Endothelial cell of umbilical vein (primary cell): ENCODE results near the gene TRAF7. TPM values are rescaled to one million over a fixed set of nuclear protein-coding genes. Genes with fewer than 3 reads are reported as not detected.
A peak's percentile ranks its signal among the peaks of the same experiment; 100 is the strongest.

Experiments
- BruUV-seq: library from RNA; stranded (reverse); fragments of 400-500 nt; replicated peaks from 2 replicates; lab custom pipeline; 2021; lab: Mats Ljungman, UMichigan
- CTCF ChIA-PET: fragments of 300-600, 350-600 bp; sonication (Branson Sonifier 250); formaldehyde crosslinking; loops from one replicate; lab custom pipeline; 2021; ENCODE audit warnings: antibody characterized with exemption, inconsistent platforms; lab: Charles Lee
- POLR2A ChIA-PET: fragments of 300-600, 350-600 bp; sonication (Branson Sonifier 250); formaldehyde crosslinking; loops from one replicate; lab custom pipeline; 2021; ENCODE audit warnings: antibody characterized with exemption, inconsistent platforms; lab: Charles Lee
- DNase-seq: peaks from one replicate; pipeline ENCODE4 v3.0.0-alpha.2; 2011; ENCODE audit warnings: low read depth, low spot score
- FAIRE-seq: peaks from 2 replicates; lab custom pipeline; 2011; peaks lifted over from hg19 to GRCh38; lab: Jason Lieb, UNC
- H2AFZ ChIP-seq: 2 replicates; pipeline ENCODE4 v1.6.0; 2012; ENCODE audit warnings: low read depth, low read length, control low read depth, inconsistent platforms
- H3K27ac ChIP-seq: 2 replicates; pipeline ENCODE4 v1.5.1; 2011; ENCODE audit warnings: low read depth, mild to moderate bottlenecking, control low read depth, low read length, moderate library complexity; ENCODE audit not compliant: insufficient read depth
- H3K27me3 ChIP-seq, 2 experiments: 2 replicates each; pipeline versions ENCODE4 v1.6.0 to v1.6.1; 2011; ENCODE audit warnings: low read length in 2 of 2, mixed read lengths in 1 of 2; ENCODE audit not compliant: control insufficient read depth in 2 of 2, insufficient read depth in 2 of 2
- H3K36me3 ChIP-seq, 2 experiments: 2 replicates in 1 of 2; 3 replicates in 1 of 2; pipeline ENCODE4 v1.5.1; 2011; ENCODE audit warnings: low read length in 2 of 2, mild to moderate bottlenecking in 1 of 2, moderate library complexity in 1 of 2; ENCODE audit not compliant: control insufficient read depth in 2 of 2, insufficient read depth in 2 of 2; ENCODE audit errors: extremely low read depth in 1 of 2
- H3K4me1 ChIP-seq: 3 replicates; pipeline ENCODE4 v1.5.1; 2011; ENCODE audit warnings: mild to moderate bottlenecking, low read length; ENCODE audit not compliant: control insufficient read depth, insufficient read depth; ENCODE audit errors: extremely low read depth
- H3K4me2 ChIP-seq: 2 replicates; pipeline ENCODE4 v1.6.1; 2011; ENCODE audit warnings: low read length, control low read depth, mixed read lengths; ENCODE audit not compliant: insufficient read depth
- H3K4me3 ChIP-seq, 3 experiments: fragments of 200-600 bp in 1 of 3; sonication (generic), shearing (Covaris generic) in 1 of 3; replicated peaks in 1 of 3; 2 replicates each; pipeline ENCODE4 v1.5.1; 2011 to 2016; ENCODE audit warnings: control low read depth in 3 of 3, low read length in 3 of 3, mild to moderate bottlenecking in 2 of 3, inconsistent platforms in 1 of 3, low read depth in 1 of 3, moderate library complexity in 1 of 3; ENCODE audit not compliant: insufficient read depth in 1 of 3
- H3K79me2 ChIP-seq: 2 replicates; pipeline ENCODE4 v1.6.0; 2012; ENCODE audit warnings: low read length, inconsistent platforms; ENCODE audit not compliant: control insufficient read depth, insufficient read depth
- H3K9ac ChIP-seq: replicated peaks from 2 replicates; pipeline ENCODE3; 2011; ENCODE audit warnings: low read length, control low read depth; ENCODE audit not compliant: insufficient read depth; ENCODE audit errors: extremely low read depth
- H3K9me1 ChIP-seq: replicated peaks from 3 replicates; pipeline ENCODE4 v1.6.0; 2011; ENCODE audit warnings: mild to moderate bottlenecking, low read length; ENCODE audit not compliant: control insufficient read depth, insufficient read depth; ENCODE audit errors: extremely low read depth
- H3K9me3 ChIP-seq: replicated peaks from 2 replicates; pipeline ENCODE4 v1.5.1; 2012; ENCODE audit warnings: low read length, inconsistent platforms; ENCODE audit not compliant: control insufficient read depth, insufficient read depth
- H4K20me1 ChIP-seq: replicated peaks from 2 replicates; pipeline ENCODE3; 2011; ENCODE audit warnings: mild to moderate bottlenecking, low read length; ENCODE audit not compliant: control insufficient read depth, insufficient read depth; ENCODE audit errors: extremely low read depth
- CTCF ChIP-seq, 2 donors: IDR thresholded peaks; 1 replicate in 1 of 2; 2 replicates in 1 of 2; pipeline ENCODE4 v1.5.1; 2011; ENCODE audit warnings: low read length in 2 of 2, mild to moderate bottlenecking in 2 of 2, moderate library complexity in 2 of 2, control low read depth in 1 of 2, inconsistent platforms in 1 of 2, low read depth in 1 of 2; ENCODE audit not compliant: insufficient read depth in 1 of 2; ENCODE audit errors: extremely low read depth in 1 of 2
- EZH2 ChIP-seq: IDR thresholded peaks from 2 replicates; pipeline ENCODE4 v1.6.1; 2012; ENCODE audit warnings: borderline replicate concordance, low read depth, mild to moderate bottlenecking, moderate library complexity, low read length, inconsistent platforms; ENCODE audit not compliant: severe bottlenecking
- FOS ChIP-seq: IDR thresholded peaks from 2 replicates; pipeline ENCODE4 v1.6.1; 2011; ENCODE audit warnings: mild to moderate bottlenecking, low read length, moderate library complexity, borderline replicate concordance; ENCODE audit not compliant: insufficient read depth
- GATA2 ChIP-seq: IDR thresholded peaks from 2 replicates; pipeline ENCODE4 v1.7.0; 2011; ENCODE audit warnings: low read depth, mild to moderate bottlenecking, moderate library complexity, mixed read lengths, low read length; ENCODE audit not compliant: insufficient read length, insufficient read depth
- JUN ChIP-seq: IDR thresholded peaks from 2 replicates; pipeline ENCODE4 v1.6.1; 2011; ENCODE audit warnings: borderline replicate concordance, low read depth; ENCODE audit not compliant: insufficient read length, insufficient read depth
- MAX ChIP-seq: IDR thresholded peaks from 2 replicates; pipeline ENCODE4 v1.6.1; 2011; ENCODE audit not compliant: insufficient read depth, insufficient read length
- MYC ChIP-seq: IDR thresholded peaks from one replicate; pipeline ENCODE4 v1.6.1; 2011; ENCODE audit warnings: mild to moderate bottlenecking, low read depth, low read length
- POLR2A ChIP-seq: IDR thresholded peaks from 2 replicates; pipeline ENCODE4 v1.6.1; 2012; ENCODE audit warnings: low read depth, mild to moderate bottlenecking, control low read depth, low read length
- POLR2AphosphoS5 ChIP-seq: IDR thresholded peaks from 2 replicates; pipeline ENCODE4 v1.6.1; 2012; ENCODE audit warnings: low read depth, mild to moderate bottlenecking, control low read depth, low read length, moderate library complexity; ENCODE audit not compliant: insufficient read depth
- dilution Hi-C: fragments of 300-500 bp; cut with MboI; formaldehyde crosslinking; loops from one replicate; pipeline ENCODE4 v1.15.0; 2019; ENCODE audit warnings: low sequenced_read_pairs; ENCODE audit not compliant: extremely low pct_ligation_motif_present
- intact Hi-C: fragments of 100-400 bp; cut with micrococcal nuclease; formaldehyde crosslinking; loops from one replicate; pipeline ENCODE4 v1.10.0; 2022
- polyA plus RNA-seq, 4 experiments: library from polyadenylated mRNA; depleted of rRNA in 3 of 4; stranded (reverse) in 3 of 4; unstranded in 1 of 4; fragments of >200 nt; gene quantifications; 2 replicates each; pipeline versions ENCODE4 v1.2.1 to v1.2.3, GENCODE V29; 2011 to 2012; ENCODE audit warnings: missing spikeins in 1 of 4
- total RNA-seq: library from RNA; stranded (reverse); gene quantifications from 2 replicates; pipeline ENCODE4 v1.2.3, GENCODE V29; 2021

The TRAF7 gene
- total and polyA plus RNA-seq, 2 donors (not counting 3 experiments of a cell fraction or from before 2014, with no cell fraction given) = 141 to 175 TPM

- H4K20me1 ChIP-seq = no peaks in the 10 kb centered on the region
- H3K4me1 ChIP-seq = peaks cover 10% of the 10 kb centered on the region
- H3K27me3 ChIP-seq = no peaks in the 10 kb centered on the region
- DNase-seq (no peak), FAIRE-seq (no peak)
- ChIA-PET CTCF (interaction anchor here (1.0 kb wide), 1 partner anchor 49 kb away, joined by 3 read pairs; no protein-coding TSS in a partner anchor), POLR2A (interaction anchor here (1.3 kb wide), 1 partner anchor 51 kb away, joined by 5 read pairs; the partner anchor contains the start of gene TRAF7)
- H3K9me3 ChIP-seq = no peaks in the 10 kb centered on the region
- peak overlapping the region; percentile 58 to 91 (median 73) for H3K4me3 ChIP-seq
- TF ChIP-seq EZH2 (no peak), MAX (no peak), FOS (no peak), GATA2 (no peak), MYC (no peak), POLR2AphosphoS5 (no peak), JUN (no peak), POLR2A (no peak), CTCF (IDR thresholded peaks at IDR 0.05; ENCODE audit: extremely low read depth in 1 of 2, insufficient read depth in 1 of 2, low read depth in 1 of 2, low read length in 2 of 2) (no peak)
- H3K9ac ChIP-seq = peak overlapping the region; percentile 88
- H3K4me2 ChIP-seq = peak overlapping the region; percentile 72
- H3K36me3 ChIP-seq = peaks cover 0 to 22% of the 10 kb centered on the region in 2 experiments
- BruUV-seq = TSS peak; percentile 28
- intact Hi-C loops = loop anchor here (1.0 kb wide), 3 partner anchors 9 to 51 kb away; partner anchors contain the start of genes E4F1 and TRAF7
- dilution Hi-C loops = no loop called here
- no peak overlapping the region for H3K27ac ChIP-seq
- no peaks in the 10 kb centered on the region for H3K9me1 ChIP-seq
- H3K79me2 ChIP-seq = peaks cover 7% of the 10 kb centered on the region
- peak overlapping the region; percentile 61 for H2AFZ ChIP-seq
These were observed 50.4 kb downstream of the TRAF7 start for GRCh38 chr16:2205967-2206313.
